ENCODE data around the gene PEMT.
A peak's percentile ranks its signal among the peaks of the same experiment; 100 is the strongest.

PEMT gene

GRCh38 chr17:17595755-17596154, 4.2 kb upstream of the PEMT start:
- no peaks in the 10 kb centered on the region for H3K36me3 ChIP-seq (ENCODE audit: low read length)
- no peak overlapping the region for H3K27ac ChIP-seq (ENCODE audit: low read depth, low read length)
- H2AFZ ChIP-seq (ENCODE audit: low read depth, low read length, severe bottlenecking): no peak overlapping the region
- H3K79me2 ChIP-seq (ENCODE audit: insufficient read depth, low read length): peaks cover 3% of the 10 kb centered on the region; the same call in 1 of the 2 replicates
- H3K9me2 ChIP-seq (replicated peaks; ENCODE audit: insufficient read depth, low read length): no peaks in the 10 kb centered on the region
- no peak for TF ChIP-seq CTCF (IDR thresholded peaks at IDR 0.05; ENCODE audit: insufficient read depth, low read length, poor library complexity, severe bottlenecking)
- no peak for TF ChIP-seq EZH2phosphoT487 (conservative IDR thresholded peaks at IDR 0.05; ENCODE audit: low read length)
- H3K9ac ChIP-seq (ENCODE audit: low read length): no peak overlapping the region
- no peak overlapping the region for H3K4me3 ChIP-seq (ENCODE audit: insufficient read depth, low read length, poor library complexity, severe bottlenecking)
- no peaks in the 10 kb centered on the region for H3K27me3 ChIP-seq (ENCODE audit: low read length)
- H3F3A ChIP-seq (ENCODE audit: insufficient read depth): no peaks in the 10 kb centered on the region
- no peaks in the 10 kb centered on the region for H3K9me3 ChIP-seq (ENCODE audit: insufficient read depth, low read length)
- H4K20me1 ChIP-seq (ENCODE audit: low read depth, low read length): no peaks in the 10 kb centered on the region
- no peak overlapping the region for H3K4me2 ChIP-seq (ENCODE audit: low read depth, low read length, poor library complexity, severe bottlenecking)

GRCh38 chr17:17593222-17593620, 1.7 kb upstream of the PEMT start:
- peaks cover 11% of the 10 kb centered on the region; the same call in 1 of the 2 replicates for H3K79me2 ChIP-seq (ENCODE audit: insufficient read depth, low read length)
- peak overlapping the region; percentile 85 for H3K4me2 ChIP-seq (ENCODE audit: low read depth, low read length, poor library complexity, severe bottlenecking)
- H3K27me3 ChIP-seq (ENCODE audit: low read length): no peaks in the 10 kb centered on the region
- no peak overlapping the region for H3K4me3 ChIP-seq (ENCODE audit: insufficient read depth, low read length, poor library complexity, severe bottlenecking)
- H3K9me3 ChIP-seq (ENCODE audit: insufficient read depth, low read length): no peaks in the 10 kb centered on the region
- no peaks in the 10 kb centered on the region for H3K9me2 ChIP-seq (replicated peaks; ENCODE audit: insufficient read depth, low read length)
- TF ChIP-seq CTCF (IDR thresholded peaks at IDR 0.05; ENCODE audit: insufficient read depth, low read length, poor library complexity, severe bottlenecking): no peak
- TF ChIP-seq EZH2phosphoT487 (conservative IDR thresholded peaks at IDR 0.05; ENCODE audit: low read length): no peak
- H3K36me3 ChIP-seq (ENCODE audit: low read length): no peaks in the 10 kb centered on the region
- H3F3A ChIP-seq (ENCODE audit: insufficient read depth): no peaks in the 10 kb centered on the region
- no peaks in the 10 kb centered on the region for H4K20me1 ChIP-seq (ENCODE audit: low read depth, low read length)
- 0 out of 2 replicates have a peak overlapping the region, but pooled peaks have one; percentile 78 for H3K9ac ChIP-seq (ENCODE audit: low read length)
- H3K27ac ChIP-seq (ENCODE audit: low read depth, low read length): no peak overlapping the region
- H2AFZ ChIP-seq (ENCODE audit: low read depth, low read length, severe bottlenecking): no peak overlapping the region

GRCh38 chr17:17590883-17591354, 589 bp downstream of the PEMT start:
- peak overlapping the region; percentile 78 for H3K9ac ChIP-seq (ENCODE audit: low read length)
- H3K79me2 ChIP-seq (ENCODE audit: insufficient read depth, low read length): peaks cover 11% of the 10 kb centered on the region; the same call in 1 of the 2 replicates
- peak overlapping the region; percentile 77 for H3K4me2 ChIP-seq (ENCODE audit: low read depth, low read length, poor library complexity, severe bottlenecking)
- no peaks in the 10 kb centered on the region for H3F3A ChIP-seq (ENCODE audit: insufficient read depth)
- H3K4me3 ChIP-seq (ENCODE audit: insufficient read depth, low read length, poor library complexity, severe bottlenecking): peak overlapping the region; percentile 89
- no peaks in the 10 kb centered on the region for H3K27me3 ChIP-seq (ENCODE audit: low read length)
- no peak overlapping the region for H3K27ac ChIP-seq (ENCODE audit: low read depth, low read length)
- H3K9me3 ChIP-seq (ENCODE audit: insufficient read depth, low read length): no peaks in the 10 kb centered on the region
- H4K20me1 ChIP-seq (ENCODE audit: low read depth, low read length): no peaks in the 10 kb centered on the region
- H3K9me2 ChIP-seq (replicated peaks; ENCODE audit: insufficient read depth, low read length): no peaks in the 10 kb centered on the region
- TF ChIP-seq CTCF (IDR thresholded peaks at IDR 0.05; ENCODE audit: insufficient read depth, low read length, poor library complexity, severe bottlenecking): no peak
- no peak for TF ChIP-seq EZH2phosphoT487 (conservative IDR thresholded peaks at IDR 0.05; ENCODE audit: low read length)
- no peaks in the 10 kb centered on the region for H3K36me3 ChIP-seq (ENCODE audit: low read length)
- peak overlapping the region; percentile 81 for H2AFZ ChIP-seq (ENCODE audit: low read depth, low read length, severe bottlenecking)

Measured in SU-DHL-6 (cell line).